ENCODE measurements around the gene LLGL2.

Gene LLGL2

DNA sequence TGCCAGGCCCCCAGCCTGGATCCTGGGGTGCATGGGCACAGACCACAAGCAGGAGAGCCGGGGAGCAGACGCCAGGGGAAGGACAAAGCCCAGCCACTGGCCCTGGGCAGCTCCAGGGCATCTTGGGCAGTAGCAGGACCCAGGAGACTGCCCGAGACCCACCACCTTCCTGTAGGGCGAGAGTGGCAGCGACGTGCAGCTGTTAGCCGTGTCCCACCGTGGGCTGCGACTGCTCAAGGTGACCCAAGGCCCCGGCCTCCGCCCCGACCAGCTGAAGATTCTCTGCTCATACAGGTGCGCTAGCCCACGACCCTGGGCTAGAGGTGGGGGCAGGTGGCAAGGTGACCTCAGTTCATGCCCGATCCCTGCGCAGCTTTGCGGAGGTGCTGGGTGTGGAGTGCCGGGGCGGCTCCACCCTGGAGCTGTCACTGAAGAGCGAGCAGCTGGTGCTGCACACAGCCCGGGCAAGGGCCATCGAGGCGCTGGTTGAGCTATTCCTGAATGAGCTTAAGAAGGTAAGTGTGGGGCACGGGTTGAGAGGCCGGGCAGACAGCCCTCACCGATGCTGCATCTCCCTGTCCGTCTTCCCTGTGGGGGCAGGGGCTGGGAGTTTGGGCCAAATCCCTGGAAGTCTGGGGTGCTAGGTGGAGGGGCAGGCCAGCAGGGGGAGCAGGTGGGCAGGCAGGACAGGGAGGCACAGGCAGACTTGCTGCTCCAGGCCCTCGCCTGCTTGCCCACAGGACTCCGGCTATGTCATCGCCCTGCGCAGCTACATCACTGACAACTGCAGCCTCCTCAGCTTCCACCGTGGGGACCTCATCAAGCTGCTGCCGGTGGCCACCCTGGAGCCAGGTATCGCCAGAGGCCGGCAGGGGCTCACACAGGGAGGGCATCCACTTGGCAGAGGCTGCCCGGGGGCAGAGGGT lies 94.3 kb downstream of the LLGL2 start:
- peak; percentile 42 for DNase-seq

DNA sequence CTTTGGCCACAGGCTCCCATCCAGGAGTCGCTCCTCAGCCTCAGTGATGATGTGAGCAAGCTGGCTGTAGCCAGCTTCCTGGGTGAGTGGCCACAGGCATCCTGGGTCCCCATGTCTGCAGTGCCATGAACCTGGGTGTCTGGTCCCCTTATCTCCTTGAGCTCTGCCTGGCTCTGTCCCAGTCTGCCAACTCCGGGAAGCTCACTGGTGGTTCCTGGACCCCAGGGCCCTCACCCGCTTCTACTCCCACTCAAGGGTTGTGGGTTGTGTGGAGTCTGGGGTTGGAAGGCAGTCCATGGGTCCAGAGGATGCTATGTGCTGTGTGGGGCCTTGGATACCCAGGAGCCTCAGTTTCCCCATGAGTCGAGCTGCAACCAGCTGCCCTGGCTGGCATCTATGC lies 96.0 kb downstream of the LLGL2 start:
- no peak for DNase-seq

- DNase-seq: no peak
Measured at GRCh38 chr17:75622076-75622475, 96.6 kb downstream of the LLGL2 start.

GRCh38 chr17:75622771-75623273 lies 97.3 kb downstream of the LLGL2 start:
- no peak for DNase-seq

GRCh38 chr17:75623386-75623785 lies 97.9 kb downstream of the LLGL2 start:
- DNase-seq: peak; percentile 16

GRCh38 chr17:75624021-75624420 lies 98.5 kb downstream of the LLGL2 start:
- no peak for DNase-seq

Data from fibroblast of skin of scalp (primary cell).